Right atrium auricular region (tissue), 2 donors: ENCODE results near the gene C16orf54. TPM values are rescaled to one million over a fixed set of nuclear protein-coding genes. Genes with fewer than 3 reads are reported as not detected.
"Not testable (repeated sequence)": the region's sequence is repeated elsewhere in the genome, so short reads cannot be mapped to it uniquely, and the experiment has no call there.

ENCODE experiments used
- DNase-seq: peaks from one replicate; pipeline ENCODE4 v3.0.0-alpha.2; 2019; ENCODE audit warnings: low spot score
- H3K27ac ChIP-seq, 2 donors: fragments of 200-600 bp; sonication (generic); 1 replicate in 1 of 2; 2 replicates in 1 of 2; pipeline ENCODE4 v1.5.1; 2016 to 2019
- H3K27me3 ChIP-seq, 2 donors: fragments of 200-600 bp; sonication (generic); one replicate each; pipeline versions ENCODE4 v1.5.1 to v1.6.0; 2017 to 2019
- H3K36me3 ChIP-seq: fragments of 200-600 bp; sonication (generic); one replicate; pipeline ENCODE4 v1.5.1; 2016
- H3K4me1 ChIP-seq, 2 donors: fragments of 200-600 bp; sonication (generic); one replicate each; pipeline versions ENCODE4 v1.5.1 to v1.6.0; 2017 to 2019
- H3K4me3 ChIP-seq, 2 donors: fragments of 200-600 bp; sonication (generic); 1 replicate in 1 of 2; 2 replicates in 1 of 2; pipeline ENCODE4 v1.5.1; 2017 to 2019; ENCODE audit warnings: mild to moderate bottlenecking in 1 of 2, moderate library complexity in 1 of 2
- H3K9me3 ChIP-seq, 2 donors: fragments of 200-600 bp; sonication (generic); one replicate each; pipeline ENCODE4 v1.5.1; 2019
- total RNA-seq, 2 donors: library from RNA; depleted of rRNA; stranded (reverse); fragments of >200 nt; gene quantifications; one replicate each; pipeline ENCODE4 v1.1.0, GENCODE V29; 2016
- TF ChIP-seq, protein P1 (sequence below), 2 donors: fragments of 200-600 bp; sonication (generic); IDR thresholded peaks; one replicate each; pipeline ENCODE4 v1.5.1; 2019; ENCODE audit warnings: antibody characterized with exemption in 2 of 2

C16orf54 gene
- total RNA-seq, 2 donors from 2014 or later, result 0.52 to 0.90 TPM

DNA sequence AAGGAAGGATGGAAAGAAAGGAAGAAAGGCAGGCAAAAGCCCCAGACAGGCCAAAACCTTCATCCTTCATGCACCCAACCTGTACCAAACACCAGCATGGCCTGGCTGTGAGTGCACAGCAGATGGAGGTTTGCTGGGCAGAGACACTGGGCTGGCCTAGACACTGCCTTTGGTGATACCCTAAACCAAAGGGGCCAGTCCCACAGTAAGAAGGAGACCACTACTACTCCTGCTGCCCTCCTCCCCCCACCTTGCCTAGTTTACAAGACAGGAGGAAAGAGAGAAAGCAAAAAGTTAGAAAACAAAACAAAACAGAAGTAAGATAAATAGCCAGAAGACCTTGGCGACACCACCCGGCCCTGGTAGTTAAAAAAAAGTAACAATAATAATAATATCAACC lies 47.7 kb downstream of the C16orf54 start:
- no peaks in the 10 kb centered on the region for H3K36me3 ChIP-seq
- H3K9me3 ChIP-seq, result no peaks in the 10 kb centered on the region
- TF ChIP-seq, protein P1, sequence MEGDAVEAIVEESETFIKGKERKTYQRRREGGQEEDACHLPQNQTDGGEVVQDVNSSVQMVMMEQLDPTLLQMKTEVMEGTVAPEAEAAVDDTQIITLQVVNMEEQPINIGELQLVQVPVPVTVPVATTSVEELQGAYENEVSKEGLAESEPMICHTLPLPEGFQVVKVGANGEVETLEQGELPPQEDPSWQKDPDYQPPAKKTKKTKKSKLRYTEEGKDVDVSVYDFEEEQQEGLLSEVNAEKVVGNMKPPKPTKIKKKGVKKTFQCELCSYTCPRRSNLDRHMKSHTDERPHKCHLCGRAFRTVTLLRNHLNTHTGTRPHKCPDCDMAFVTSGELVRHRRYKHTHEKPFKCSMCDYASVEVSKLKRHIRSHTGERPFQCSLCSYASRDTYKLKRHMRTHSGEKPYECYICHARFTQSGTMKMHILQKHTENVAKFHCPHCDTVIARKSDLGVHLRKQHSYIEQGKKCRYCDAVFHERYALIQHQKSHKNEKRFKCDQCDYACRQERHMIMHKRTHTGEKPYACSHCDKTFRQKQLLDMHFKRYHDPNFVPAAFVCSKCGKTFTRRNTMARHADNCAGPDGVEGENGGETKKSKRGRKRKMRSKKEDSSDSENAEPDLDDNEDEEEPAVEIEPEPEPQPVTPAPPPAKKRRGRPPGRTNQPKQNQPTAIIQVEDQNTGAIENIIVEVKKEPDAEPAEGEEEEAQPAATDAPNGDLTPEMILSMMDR (IDR thresholded peaks at IDR 0.05), result no peak
- no peak for DNase-seq
- H3K4me3 ChIP-seq, result no peak overlapping the region
- H3K4me1 ChIP-seq, result peaks cover 0 to 3% of the 10 kb centered on the region in 2 donors
- H3K27me3 ChIP-seq, result no peaks in the 10 kb centered on the region
- H3K27ac ChIP-seq, result no peak overlapping the region

DNA sequence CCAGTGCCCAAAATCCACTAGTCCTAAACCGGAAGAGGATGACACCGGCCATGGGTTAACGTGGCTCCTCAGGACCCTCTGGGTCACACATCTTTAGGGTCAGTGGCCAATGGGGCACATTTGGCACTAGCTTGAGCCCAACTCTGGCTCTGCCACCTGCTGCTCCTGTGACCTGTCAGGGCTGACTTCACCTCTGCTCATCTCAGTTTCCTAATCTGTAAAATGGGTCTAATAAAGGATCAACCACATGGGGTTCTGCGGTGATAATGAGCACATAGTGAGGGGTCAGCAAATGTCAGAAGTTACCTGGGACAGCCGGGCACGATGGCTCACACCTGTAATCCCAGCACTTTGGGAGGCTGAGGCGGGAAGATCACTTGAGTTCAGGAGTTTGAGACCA lies 48.4 kb downstream of the C16orf54 start:
- H3K27ac ChIP-seq, result no peak overlapping the region
- TF ChIP-seq, protein P1 (IDR thresholded peaks at IDR 0.05), result no peak
- no peaks in the 10 kb centered on the region for H3K36me3 ChIP-seq
- no peak overlapping the region for H3K4me3 ChIP-seq
- peaks cover 0 to 3% of the 10 kb centered on the region in 2 donors for H3K4me1 ChIP-seq
- H3K9me3 ChIP-seq, result no peaks in the 10 kb centered on the region
- no peaks in the 10 kb centered on the region for H3K27me3 ChIP-seq
- no peak for DNase-seq

DNA sequence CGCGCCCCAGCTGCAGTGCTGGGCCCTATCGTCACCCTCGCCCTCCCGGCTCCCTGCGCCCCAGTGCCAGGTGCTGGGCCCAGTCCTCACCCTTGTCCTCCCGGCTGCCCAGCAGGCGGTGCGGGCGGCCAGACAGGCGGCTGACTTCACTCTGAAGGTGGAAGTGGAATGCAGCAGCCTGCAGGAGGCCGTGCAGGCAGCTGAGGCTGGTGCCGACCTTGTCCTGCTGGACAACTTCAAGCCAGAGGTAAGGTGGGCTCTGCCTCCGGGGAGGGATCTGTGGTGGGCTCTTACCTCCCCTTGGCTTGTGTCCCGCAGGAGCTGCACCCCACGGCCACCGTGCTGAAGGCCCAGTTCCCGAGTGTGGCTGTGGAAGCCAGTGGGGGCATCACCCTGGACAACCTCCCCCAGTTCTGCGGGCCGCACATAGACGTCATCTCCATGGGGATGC lies 48.9 kb downstream of the C16orf54 start:
- Histone ChIP-seq H3K4me3 (no peak overlapping the region), H3K9me3 (no peaks in the 10 kb centered on the region), H3K27ac (no peak overlapping the region), H3K4me1 (peaks cover 0 to 3% of the 10 kb centered on the region in 2 donors), H3K36me3 (no peaks in the 10 kb centered on the region), H3K27me3 (no peaks in the 10 kb centered on the region)
- TF ChIP-seq, protein P1 (IDR thresholded peaks at IDR 0.05), result no peak
- DNase-seq, result no peak

DNA sequence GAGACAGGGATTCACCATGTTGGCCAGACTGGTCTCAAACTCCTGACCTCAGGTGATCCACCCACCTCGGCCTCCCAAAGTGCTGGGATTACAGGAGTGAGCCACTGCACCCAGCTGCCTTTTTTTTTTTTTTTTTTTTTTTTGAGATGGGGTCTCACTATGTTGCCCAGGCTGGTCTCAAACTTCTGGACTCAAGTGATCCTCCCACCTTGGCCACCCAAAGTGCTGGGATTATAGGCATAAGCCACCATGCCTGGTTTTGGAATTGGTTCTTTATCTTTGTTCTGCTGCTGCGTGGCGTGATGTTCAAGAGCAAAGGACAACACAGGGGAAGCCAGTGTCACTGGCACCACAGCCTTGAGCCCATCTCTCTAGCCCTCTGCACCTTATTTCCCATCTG lies 50.1 kb downstream of the C16orf54 start:
- not testable (repeated sequence) for H3K27ac ChIP-seq, H3K9me3 ChIP-seq, H3K4me1 ChIP-seq, H3K4me3 ChIP-seq, H3K27me3 ChIP-seq, H3K36me3 ChIP-seq, DNase-seq

DNA sequence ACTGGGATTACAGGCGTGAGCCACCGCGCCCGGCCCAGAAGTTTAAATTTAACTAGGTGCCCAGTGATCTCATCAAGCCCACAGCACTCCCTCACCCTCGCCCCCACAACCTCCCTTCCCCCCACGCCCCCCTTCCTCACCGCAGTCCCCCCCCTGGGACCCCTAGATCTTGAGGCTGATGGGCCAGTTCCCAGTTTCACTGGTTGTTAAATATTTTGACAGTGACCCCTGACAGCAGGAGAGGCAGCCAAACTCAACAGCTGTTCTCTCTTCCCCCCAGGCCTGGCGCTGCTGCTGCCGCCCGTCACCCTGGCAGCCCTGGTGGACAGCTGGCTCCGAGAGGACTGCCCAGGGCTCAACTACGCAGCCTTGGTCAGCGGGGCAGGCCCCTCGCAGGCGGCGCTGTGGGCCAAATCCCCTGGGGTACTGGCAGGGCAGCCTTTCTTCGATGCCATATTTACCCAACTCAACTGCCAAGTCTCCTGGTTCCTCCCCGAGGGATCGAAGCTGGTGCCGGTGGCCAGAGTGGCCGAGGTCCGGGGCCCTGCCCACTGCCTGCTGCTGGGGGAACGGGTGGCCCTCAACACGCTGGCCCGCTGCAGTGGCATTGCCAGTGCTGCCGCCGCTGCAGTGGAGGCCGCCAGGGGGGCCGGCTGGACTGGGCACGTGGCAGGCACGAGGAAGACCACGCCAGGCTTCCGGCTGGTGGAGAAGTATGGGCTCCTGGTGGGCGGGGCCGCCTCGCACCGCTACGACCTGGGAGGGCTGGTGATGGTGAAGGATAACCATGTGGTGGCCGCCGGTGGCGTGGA lies 51.2 kb downstream of the C16orf54 start:
- H3K9me3 ChIP-seq, result no peaks in the 10 kb centered on the region
- no peak overlapping the region for H3K4me3 ChIP-seq
- no peaks in the 10 kb centered on the region for H3K27me3 ChIP-seq
- no peak for DNase-seq
- H3K27ac ChIP-seq, result peak overlapping the region in 1 of 2 donors; percentile 7
- H3K4me1 ChIP-seq, result no peaks in the 10 kb centered on the region
- H3K36me3 ChIP-seq, result no peaks in the 10 kb centered on the region
- TF ChIP-seq, protein P1 (IDR thresholded peaks at IDR 0.05), result no peak

DNA sequence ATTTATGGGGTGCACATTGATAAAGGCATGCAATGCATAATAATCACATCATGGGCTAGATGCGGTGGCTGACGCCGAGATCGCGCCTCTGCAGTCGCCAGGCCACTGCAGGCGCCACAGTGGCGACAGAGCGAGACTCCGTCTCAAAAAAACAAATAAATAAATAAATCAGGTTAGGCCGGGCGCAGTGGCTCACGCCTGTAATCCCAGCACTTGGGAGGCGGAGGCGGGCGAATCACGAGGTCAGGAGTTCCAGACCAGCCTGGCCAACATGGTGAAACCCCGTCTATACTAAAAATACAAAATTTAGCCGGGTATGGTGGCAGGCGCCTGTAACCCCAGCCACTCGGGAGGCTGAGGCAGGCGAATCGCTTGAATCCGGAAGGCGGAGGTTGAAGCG lies 53.2 kb downstream of the C16orf54 start:
- not testable (repeated sequence) for H3K36me3 ChIP-seq, H3K4me3 ChIP-seq, DNase-seq, H3K4me1 ChIP-seq, H3K9me3 ChIP-seq, H3K27ac ChIP-seq, H3K27me3 ChIP-seq

Other genes starting within 250 kb of the C16orf54 start
- 10 to 100 TPM in 1 of 2 donors, 1 to 10 TPM in 1; 4.2 to 11.4 TPM for gene NPIPB12, start 239.6 kb downstream of the C16orf54 start, total RNA-seq
- gene SPN, start 82.7 kb downstream of the C16orf54 start, total RNA-seq, result 1 to 10 TPM; 3.7 to 4.5 TPM
- 10 to 100 TPM; 18.3 to 38.2 TPM for gene QPRT, start 66.8 kb downstream of the C16orf54 start, total RNA-seq
- not detected for gene ZG16, start 32.3 kb upstream of the C16orf54 start, total RNA-seq
- gene KIF22, start 44.8 kb upstream of the C16orf54 start, total RNA-seq, result 10 to 100 TPM; 10.1 to 17.1 TPM
- 10 to 100 TPM; 33.0 to 86.6 TPM for gene MAZ, start 60.5 kb upstream of the C16orf54 start, total RNA-seq
- gene PRRT2, start 66.2 kb upstream of the C16orf54 start, total RNA-seq, result under 1 TPM; 0.51 to 0.52 TPM
- gene PAGR1, start 70.2 kb upstream of the C16orf54 start, total RNA-seq, result 10 to 100 TPM; 23.5 to 27.3 TPM
- 10 to 100 TPM; 44.4 to 77.9 TPM for gene MVP, start 74.5 kb upstream of the C16orf54 start, total RNA-seq
- gene CDIPT, start 117.2 kb upstream of the C16orf54 start, total RNA-seq, result 100 to 1,000 TPM; 135 to 138 TPM
- 1 to 10 TPM; 2.6 to 4.6 TPM for gene SEZ6L2, start 153.6 kb upstream of the C16orf54 start, total RNA-seq
- gene ASPHD1, start 154.5 kb upstream of the C16orf54 start, total RNA-seq, result 1 to 10 TPM; 1.5 to 3.2 TPM
- 1 to 10 TPM; 6.4 to 6.5 TPM for gene KCTD13, start 180.2 kb upstream of the C16orf54 start, total RNA-seq
- 100 to 1,000 TPM; 100 to 107 TPM for gene TMEM219, start 216.1 kb upstream of the C16orf54 start, total RNA-seq
- gene TAOK2, start 227.9 kb upstream of the C16orf54 start, total RNA-seq, result 10 to 100 TPM; 29.1 to 36.7 TPM
- gene HIRIP3, start 249.6 kb upstream of the C16orf54 start, total RNA-seq, result 10 to 100 TPM; 10.3 to 11.4 TPM